ENCODE measurements around the gene SLC35G6. TPM values are rescaled to one million over a fixed set of nuclear protein-coding genes. Genes with fewer than 3 reads are reported as not detected.

Gene SLC35G6
- polyA plus RNA-seq, 1 donor (not counting 4 experiments of a cell fraction or from before 2014, with no cell fraction given): not detected

DNA sequence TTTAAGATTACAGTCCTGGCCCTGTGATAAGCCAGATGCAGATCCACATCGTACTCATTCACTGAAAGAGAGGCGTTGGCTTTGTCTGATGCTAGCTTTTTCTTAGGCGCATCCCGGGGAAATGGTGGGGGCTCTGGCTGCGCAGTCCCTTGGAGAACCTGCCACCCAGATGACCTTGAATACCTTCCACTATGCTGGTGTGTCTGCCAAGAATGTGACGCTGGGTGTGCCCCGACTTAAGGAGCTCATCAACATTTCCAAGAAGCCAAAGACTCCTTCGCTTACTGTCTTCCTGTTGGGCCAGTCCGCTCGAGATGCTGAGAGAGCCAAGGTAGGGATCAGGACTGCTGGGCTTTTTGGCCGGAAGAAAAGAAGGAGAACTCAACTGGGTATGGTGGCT is 26.9 kb downstream of the SLC35G6 start:
- DNase-seq (ENCODE audit: low read depth, low spot score) (no peak), FAIRE-seq (no peak)
- H3K4me2 ChIP-seq (ENCODE audit: control insufficient read depth, extremely low read depth, insufficient read depth, low read depth, low read length): no peak overlapping the region
- dilution Hi-C loops (cut with MboI; ENCODE audit: extremely low pct_ligation_motif_present, low sequenced_read_pairs): no loop called here
- H4K20me1 ChIP-seq (ENCODE audit: control insufficient read depth, extremely low read depth, insufficient read depth, low read length): no peaks in the 10 kb centered on the region
- no peaks in the 10 kb centered on the region for H3K79me2 ChIP-seq (ENCODE audit: control insufficient read depth, insufficient read depth, low read length)
- H3K27me3 ChIP-seq (ENCODE audit: control insufficient read depth, extremely low read depth, insufficient read depth, low read length): no peaks in the 10 kb centered on the region
- H2AFZ ChIP-seq (ENCODE audit: control insufficient read depth, low read length): no peak overlapping the region
- no peak overlapping the region for H3K4me3 ChIP-seq (ENCODE audit: control insufficient read depth in 2 of 3, extremely low read depth in 1 of 3, insufficient read depth in 2 of 3, low read depth in 1 of 3, low read length in 3 of 3)
- no peak overlapping the region for H3K27ac ChIP-seq (ENCODE audit: control insufficient read depth, insufficient read depth, low read length)
- H3K36me3 ChIP-seq (ENCODE audit: control insufficient read depth in 2 of 2, extremely low read depth in 1 of 2, insufficient read depth in 2 of 2, low read length in 2 of 2): peaks cover 49 to 53% of the 10 kb centered on the region in 2 experiments
- TF ChIP-seq, protein P1, sequence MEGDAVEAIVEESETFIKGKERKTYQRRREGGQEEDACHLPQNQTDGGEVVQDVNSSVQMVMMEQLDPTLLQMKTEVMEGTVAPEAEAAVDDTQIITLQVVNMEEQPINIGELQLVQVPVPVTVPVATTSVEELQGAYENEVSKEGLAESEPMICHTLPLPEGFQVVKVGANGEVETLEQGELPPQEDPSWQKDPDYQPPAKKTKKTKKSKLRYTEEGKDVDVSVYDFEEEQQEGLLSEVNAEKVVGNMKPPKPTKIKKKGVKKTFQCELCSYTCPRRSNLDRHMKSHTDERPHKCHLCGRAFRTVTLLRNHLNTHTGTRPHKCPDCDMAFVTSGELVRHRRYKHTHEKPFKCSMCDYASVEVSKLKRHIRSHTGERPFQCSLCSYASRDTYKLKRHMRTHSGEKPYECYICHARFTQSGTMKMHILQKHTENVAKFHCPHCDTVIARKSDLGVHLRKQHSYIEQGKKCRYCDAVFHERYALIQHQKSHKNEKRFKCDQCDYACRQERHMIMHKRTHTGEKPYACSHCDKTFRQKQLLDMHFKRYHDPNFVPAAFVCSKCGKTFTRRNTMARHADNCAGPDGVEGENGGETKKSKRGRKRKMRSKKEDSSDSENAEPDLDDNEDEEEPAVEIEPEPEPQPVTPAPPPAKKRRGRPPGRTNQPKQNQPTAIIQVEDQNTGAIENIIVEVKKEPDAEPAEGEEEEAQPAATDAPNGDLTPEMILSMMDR (optimal IDR thresholded peaks at IDR 0.05 in 1 of 3, IDR thresholded peaks at IDR 0.05 in 1 of 3, conservative IDR thresholded peaks at IDR 0.05 in 1 of 3; ENCODE audit: extremely low read depth in 1 of 3, insufficient read depth in 2 of 3, low read length in 3 of 3): no peak
- no peak for TF ChIP-seq EZH2 (IDR thresholded peaks at IDR 0.05; ENCODE audit: low read length)
- no peaks in the 10 kb centered on the region for H3K9me1 ChIP-seq (ENCODE audit: control insufficient read depth, extremely low read depth, insufficient read depth, low read length)
- H3K9ac ChIP-seq (ENCODE audit: control insufficient read depth, extremely low read depth, insufficient read depth, low read length): no peak overlapping the region
- no peaks in the 10 kb centered on the region for H3K9me3 ChIP-seq (ENCODE audit: control insufficient read depth, low read depth, low read length)
- no peaks in the 10 kb centered on the region for H3K4me1 ChIP-seq (ENCODE audit: control insufficient read depth, extremely low read depth, insufficient read depth, low read length)

DNA sequence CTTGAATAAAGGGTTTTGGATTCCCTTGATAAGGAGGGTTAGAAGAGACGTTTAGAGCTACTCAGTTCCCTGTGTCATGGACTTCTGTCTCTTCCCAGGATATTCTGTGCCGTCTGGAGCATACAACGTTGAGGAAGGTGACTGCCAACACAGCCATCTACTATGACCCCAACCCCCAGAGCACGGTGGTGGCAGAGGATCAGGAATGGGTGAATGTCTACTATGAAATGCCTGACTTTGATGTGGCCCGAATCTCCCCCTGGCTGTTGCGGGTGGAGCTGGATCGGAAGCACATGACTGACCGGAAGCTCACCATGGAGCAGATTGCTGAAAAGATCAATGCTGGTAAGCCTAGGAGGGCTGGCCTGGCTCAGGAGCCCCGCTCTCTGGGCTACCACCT is 27.6 kb downstream of the SLC35G6 start:
- TF ChIP-seq, protein P1 (optimal IDR thresholded peaks at IDR 0.05 in 1 of 3, IDR thresholded peaks at IDR 0.05 in 1 of 3, conservative IDR thresholded peaks at IDR 0.05 in 1 of 3; ENCODE audit: extremely low read depth in 1 of 3, insufficient read depth in 2 of 3, low read length in 3 of 3): no peak
- no peak for TF ChIP-seq EZH2 (IDR thresholded peaks at IDR 0.05; ENCODE audit: low read length)
- no peak for FAIRE-seq
- dilution Hi-C loops (cut with MboI; ENCODE audit: extremely low pct_ligation_motif_present, low sequenced_read_pairs): no loop called here

More for the DNA sequence above, 27.6 kb downstream of the SLC35G6 start:
- no peaks in the 10 kb centered on the region for H3K9me1 ChIP-seq (ENCODE audit: control insufficient read depth, extremely low read depth, insufficient read depth, low read length)
- no peaks in the 10 kb centered on the region for H3K79me2 ChIP-seq (ENCODE audit: control insufficient read depth, insufficient read depth, low read length)
- DNase-seq (ENCODE audit: low read depth, low spot score): no peak
- no peak overlapping the region for H3K4me2 ChIP-seq (ENCODE audit: control insufficient read depth, extremely low read depth, insufficient read depth, low read depth, low read length)
- no peak overlapping the region for H2AFZ ChIP-seq (ENCODE audit: control insufficient read depth, low read length)
- H3K27ac ChIP-seq (ENCODE audit: control insufficient read depth, insufficient read depth, low read length): no peak overlapping the region
- H3K4me3 ChIP-seq (ENCODE audit: control insufficient read depth in 2 of 3, extremely low read depth in 1 of 3, insufficient read depth in 2 of 3, low read depth in 1 of 3, low read length in 3 of 3): no peak overlapping the region
- peaks cover 47 to 54% of the 10 kb centered on the region in 2 experiments for H3K36me3 ChIP-seq (ENCODE audit: control insufficient read depth in 2 of 2, extremely low read depth in 1 of 2, insufficient read depth in 2 of 2, low read length in 2 of 2)
- H3K4me1 ChIP-seq (ENCODE audit: control insufficient read depth, extremely low read depth, insufficient read depth, low read length): no peaks in the 10 kb centered on the region
- no peaks in the 10 kb centered on the region for H3K9me3 ChIP-seq (ENCODE audit: control insufficient read depth, low read depth, low read length)
- H3K9ac ChIP-seq (ENCODE audit: control insufficient read depth, extremely low read depth, insufficient read depth, low read length): no peak overlapping the region
- H4K20me1 ChIP-seq (ENCODE audit: control insufficient read depth, extremely low read depth, insufficient read depth, low read length): no peaks in the 10 kb centered on the region
- H3K27me3 ChIP-seq (ENCODE audit: control insufficient read depth, extremely low read depth, insufficient read depth, low read length): no peaks in the 10 kb centered on the region
